Activated CD8-positive, alpha-beta memory T cell treated with anti-CD3 and anti-CD28 coated beads for 24 hours (primary cell): Measurements from ENCODE around the gene SCEL.
"Not testable (repeated sequence)": the region's sequence is repeated elsewhere in the genome, so short reads cannot be mapped to it uniquely, and the experiment has no call there.

Source experiments
- DNase-seq: peaks from one replicate; pipeline ENCODE4 v3.0.0-alpha.2; 2020

Gene SCEL

DNA sequence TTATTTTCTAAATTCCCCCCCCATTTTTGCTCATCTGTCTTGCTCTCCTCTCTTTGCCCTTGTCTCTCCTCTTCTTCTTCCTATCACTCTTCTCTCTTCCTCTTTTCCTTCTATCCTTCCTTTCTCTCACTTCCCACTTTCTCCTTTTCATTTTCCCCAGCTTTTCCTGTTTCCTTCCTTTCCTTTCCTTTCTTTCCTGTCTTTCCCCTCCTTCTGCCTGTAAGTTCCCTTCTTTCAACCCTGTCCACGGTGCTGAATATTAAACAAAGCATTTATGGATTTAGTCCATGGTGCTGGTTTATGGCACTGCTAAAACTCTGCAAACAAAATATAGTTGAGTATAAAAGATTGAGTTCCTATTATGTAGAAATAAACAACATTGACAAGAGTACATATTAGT lies 27.6 kb downstream of the SCEL start:
- DNase-seq: no peak

GRCh38 chr13:77565635-77566034 lies 30.1 kb downstream of the SCEL start:
- no peak for DNase-seq

GRCh38 chr13:77571956-77572355 lies 36.5 kb downstream of the SCEL start:
- DNase-seq: no peak

- DNase-seq: no peak
Measured at GRCh38 chr13:77574096-77574495, 38.6 kb downstream of the SCEL start.

- DNase-seq: no peak
Measured at GRCh38 chr13:77579959-77580358, 44.5 kb downstream of the SCEL start.

- no peak for DNase-seq
Measured at GRCh38 chr13:77580748-77581147, 45.2 kb downstream of the SCEL start.

DNA sequence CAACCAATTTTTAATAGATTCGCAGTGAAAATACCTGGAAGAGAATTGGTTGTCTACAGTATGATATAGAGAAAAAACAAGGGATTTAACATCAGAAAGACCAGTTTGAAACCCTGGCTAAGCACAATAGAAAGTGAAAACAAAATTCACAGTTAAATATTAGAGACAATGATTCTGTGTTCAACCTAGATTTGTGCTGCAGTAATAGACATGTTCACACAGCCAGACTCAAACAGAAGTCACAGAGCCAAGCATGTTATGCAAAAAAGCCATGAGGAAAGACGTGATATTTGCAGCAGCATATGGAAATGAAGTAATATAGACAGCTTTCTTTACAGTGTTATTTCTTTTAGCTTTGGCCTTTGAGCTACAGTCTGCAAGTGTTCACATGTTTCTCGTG lies 48.1 kb downstream of the SCEL start:
- DNase-seq: no peak

GRCh38 chr13:77584106-77584505 lies 48.6 kb downstream of the SCEL start:
- no peak for DNase-seq

DNA sequence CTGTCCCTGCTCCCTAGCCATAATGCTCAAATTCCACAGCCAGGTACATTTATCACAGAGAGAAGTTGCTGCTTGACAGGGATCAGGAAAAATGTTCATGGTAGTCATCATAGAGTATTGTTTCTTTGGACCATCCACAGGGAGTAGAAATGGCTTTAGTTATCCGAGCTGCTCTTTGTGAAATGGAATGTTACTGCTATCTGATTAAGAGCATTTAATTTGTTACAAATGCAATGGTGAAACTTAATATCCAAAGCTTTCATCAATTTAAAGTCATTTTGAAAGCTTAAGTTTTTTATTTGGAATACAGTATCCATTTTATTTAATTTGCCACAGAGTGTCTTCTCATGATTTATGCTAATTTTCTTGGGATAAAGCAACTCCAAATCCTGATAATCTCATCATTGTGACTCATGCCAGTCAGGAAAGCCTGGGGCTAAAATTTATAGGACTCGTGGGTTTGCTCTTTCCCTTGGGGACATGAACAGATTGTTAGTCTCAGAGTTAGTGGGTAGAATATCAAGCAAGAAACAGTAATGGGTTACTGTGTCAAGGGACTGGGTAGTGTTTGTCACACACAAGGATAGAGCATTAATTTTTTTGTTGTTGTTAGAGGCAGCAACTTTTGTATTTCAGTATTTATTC lies 59.8 kb downstream of the SCEL start:
- DNase-seq: no peak

- no peak for DNase-seq
Measured at GRCh38 chr13:77596777-77597176, 61.3 kb downstream of the SCEL start.

DNA sequence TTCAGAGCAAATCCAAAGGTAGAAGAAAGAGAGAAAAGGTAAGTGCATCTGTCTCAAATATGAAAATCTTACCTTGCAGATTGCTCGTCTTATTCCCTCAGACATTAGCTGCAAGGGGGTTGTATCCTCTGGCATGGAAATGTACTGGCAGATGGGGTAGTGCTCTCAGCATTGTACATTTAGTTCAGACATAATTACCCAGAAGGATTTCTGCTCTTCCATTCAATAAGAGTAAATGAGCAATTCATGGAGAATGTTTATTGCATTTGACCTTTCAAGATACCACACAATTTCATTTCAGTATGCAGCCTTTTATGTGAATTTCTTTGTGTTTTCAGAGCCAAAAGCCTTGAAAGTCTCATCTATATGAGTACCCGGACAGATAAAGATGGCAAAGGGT lies 63.8 kb downstream of the SCEL start:
- DNase-seq: no peak

DNA sequence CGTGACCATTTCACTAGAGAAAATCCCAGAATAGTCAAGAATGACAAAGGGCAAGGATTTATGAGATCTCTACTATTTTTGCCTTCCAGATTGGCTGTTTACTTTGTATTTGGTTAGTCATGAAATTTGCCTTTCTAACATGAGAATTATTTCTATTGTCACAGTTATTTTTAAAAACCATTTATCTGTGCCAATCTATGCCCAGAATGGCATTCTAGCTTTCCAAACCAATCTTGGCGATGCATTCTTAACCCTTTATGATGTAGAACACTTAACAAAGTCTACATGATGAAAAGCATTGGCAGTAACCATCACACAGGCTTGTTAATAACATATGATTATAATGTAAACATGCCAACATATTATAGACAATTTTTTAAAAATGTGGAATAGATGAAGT lies 65.2 kb downstream of the SCEL start:
- DNase-seq: no peak

DNA sequence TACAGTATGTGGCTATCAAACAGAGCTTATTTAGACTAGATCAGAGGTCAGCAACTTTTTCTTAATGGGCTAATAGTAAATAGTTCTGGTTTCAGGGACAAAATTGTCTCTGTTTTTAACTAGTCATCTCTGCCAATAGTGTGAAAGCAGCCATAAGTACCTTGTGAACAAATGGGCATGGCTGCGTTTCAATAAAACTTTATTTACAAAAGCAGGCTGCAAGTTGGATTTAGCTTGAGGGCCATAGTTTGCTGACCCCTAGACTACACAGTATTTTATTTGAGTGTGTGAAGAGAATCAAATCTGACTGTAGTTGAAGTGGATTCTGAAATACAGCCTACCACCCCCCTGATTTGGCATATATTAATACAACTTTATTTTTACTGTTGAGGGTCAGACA lies 75.6 kb downstream of the SCEL start:
- no peak for DNase-seq

- DNase-seq: no peak
Measured at GRCh38 chr13:77616027-77616426, 80.5 kb downstream of the SCEL start.

DNA sequence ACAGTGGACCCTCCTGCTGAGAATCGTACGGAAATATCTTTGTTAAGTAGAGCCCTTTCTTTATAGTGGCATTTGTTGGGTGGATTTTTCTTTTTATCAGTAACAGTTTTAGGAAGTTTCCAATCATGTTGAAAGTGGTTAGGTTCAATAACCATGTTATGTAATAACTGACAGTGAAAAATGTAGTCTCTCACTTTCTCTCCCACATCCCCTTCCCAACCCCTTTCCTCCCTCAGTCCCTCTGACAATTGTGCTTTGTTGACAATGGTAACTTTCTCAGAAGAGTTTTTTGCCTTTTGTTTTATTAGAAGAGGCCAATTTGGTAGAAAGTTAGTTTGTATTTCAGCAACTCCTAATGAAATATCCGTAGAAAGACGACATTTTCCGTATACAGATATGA lies 84.1 kb downstream of the SCEL start:
- no peak for DNase-seq

- DNase-seq: no peak
Measured at GRCh38 chr13:77620138-77620537, 84.6 kb downstream of the SCEL start.

GRCh38 chr13:77623806-77624205 lies 88.3 kb downstream of the SCEL start:
- no peak for DNase-seq

- no peak for DNase-seq
Measured at GRCh38 chr13:77628170-77628569, 92.7 kb downstream of the SCEL start.

DNA sequence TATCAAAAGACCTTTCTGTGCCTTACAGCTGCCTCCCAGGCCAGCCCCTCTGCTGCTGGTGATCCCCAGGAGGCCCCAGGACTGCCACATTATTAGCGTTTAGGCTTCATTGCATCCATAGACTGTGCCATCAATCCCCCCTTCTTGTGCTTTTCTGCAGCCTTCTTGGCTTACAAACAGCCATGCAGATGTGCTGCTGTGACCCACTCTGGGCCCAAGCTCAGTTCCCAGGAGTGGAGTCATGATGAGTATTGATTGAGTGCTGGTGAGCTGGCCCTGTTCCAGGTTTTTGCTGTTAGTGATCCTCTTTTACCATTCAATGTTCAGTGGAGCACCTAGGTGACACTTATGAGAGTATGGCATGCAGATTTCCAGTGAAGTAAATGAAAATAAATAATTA lies 102.1 kb downstream of the SCEL start:
- no peak for DNase-seq

DNA sequence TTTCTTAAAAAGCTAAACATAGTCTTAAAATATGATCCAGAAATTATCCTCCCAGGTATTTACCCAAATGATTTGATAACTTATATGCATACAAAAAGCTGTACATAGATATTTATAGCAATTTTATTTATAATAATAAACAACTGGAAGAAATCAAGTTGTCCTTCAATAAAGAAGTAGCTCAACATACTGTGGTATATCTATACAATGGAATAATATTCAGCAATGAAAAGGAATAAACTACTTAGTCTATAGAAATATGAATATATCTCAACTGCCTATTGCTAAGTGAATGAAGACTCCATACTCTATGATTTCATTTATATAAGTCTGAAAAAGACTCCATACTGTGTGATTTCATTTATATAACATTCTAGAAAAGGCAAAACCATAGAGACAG lies 114.9 kb downstream of the SCEL start:
- DNase-seq: no peak

GRCh38 chr13:77653301-77653700 lies 117.8 kb downstream of the SCEL start:
- no peak for DNase-seq

- not testable (repeated sequence) for DNase-seq
Measured at GRCh38 chr13:77660016-77660415, 124.5 kb downstream of the SCEL start.

- DNase-seq: no peak
Measured at GRCh38 chr13:77660841-77661250, 125.3 kb downstream of the SCEL start.

- DNase-seq: not testable (repeated sequence)
Measured at GRCh38 chr13:77662301-77662700, 126.8 kb downstream of the SCEL start.

- DNase-seq: not testable (repeated sequence)
Measured at GRCh38 chr13:77662831-77663230, 127.3 kb downstream of the SCEL start.

DNA sequence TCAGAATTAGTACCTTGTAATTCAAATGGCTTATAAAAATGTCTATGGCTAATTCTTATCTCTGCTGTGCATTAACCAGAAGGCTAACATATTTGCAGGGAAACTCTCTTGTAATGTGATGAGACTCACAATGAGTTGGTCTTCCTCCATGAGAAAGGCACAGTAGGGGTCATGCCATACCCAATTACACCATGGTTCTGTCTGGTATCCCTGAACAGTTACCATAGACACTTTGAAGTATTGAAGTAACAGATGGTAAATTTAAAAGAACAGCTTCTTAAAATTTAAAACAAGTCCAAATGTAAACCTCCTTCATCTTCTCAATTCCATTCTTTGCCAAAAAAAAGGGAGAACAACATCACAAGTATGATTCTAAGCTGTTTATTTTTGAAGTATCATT lies 139.3 kb downstream of the SCEL start:
- DNase-seq: no peak
